Epithelial cell of proximal tubule (primary cell): Measurements from ENCODE around the gene NPAS1. TPM values are rescaled to one million over a fixed set of nuclear protein-coding genes. Genes with fewer than 3 reads are reported as not detected.
A peak's percentile ranks its signal among the peaks of the same experiment; 100 is the strongest.
"Not testable (repeated sequence)": the region's sequence is repeated elsewhere in the genome, so short reads cannot be mapped to it uniquely, and the experiment has no call there.

Experiments
- DNase-seq: peaks from one replicate; pipeline ENCODE4 v3.0.0-alpha.2; 2011; ENCODE audit warnings: low read depth
- H3K4me3 ChIP-seq: 2 replicates; pipeline ENCODE4 v1.5.1; 2011; ENCODE audit warnings: low read depth, mild to moderate bottlenecking, low read length
- CTCF ChIP-seq: conservative IDR thresholded peaks from 2 replicates; pipeline ENCODE4 v1.5.1; 2012; ENCODE audit warnings: low read depth, mild to moderate bottlenecking, low read length
- total RNA-seq: library from RNA; depleted of rRNA; stranded (reverse); fragments of >200 nt; gene quantifications from 2 replicates; pipeline ENCODE4 v1.2.3, GENCODE V29; 2015

Gene NPAS1
- total RNA-seq, 1 donor from 2014 or later: 0.63 TPM

- H3K4me3 ChIP-seq: no peak overlapping the region
- DNase-seq: no peak
- no peak for TF ChIP-seq CTCF
Observed at GRCh38 chr19:47005164-47005641, 14.4 kb upstream of the NPAS1 start.

- TF ChIP-seq CTCF: no peak
- no peak for DNase-seq
- H3K4me3 ChIP-seq: no peak overlapping the region
Observed at GRCh38 chr19:47005873-47006272, 13.8 kb upstream of the NPAS1 start.

- no peak for TF ChIP-seq CTCF
- no peak overlapping the region for H3K4me3 ChIP-seq
- DNase-seq: no peak
Observed at GRCh38 chr19:47006496-47006895, 13.1 kb upstream of the NPAS1 start.

- not testable (repeated sequence) for DNase-seq, H3K4me3 ChIP-seq
Observed at GRCh38 chr19:47010549-47010948, 9.1 kb upstream of the NPAS1 start.

- no peak for DNase-seq
- no peak for TF ChIP-seq CTCF
- no peak overlapping the region for H3K4me3 ChIP-seq
Observed at GRCh38 chr19:47012617-47013016, 7.0 kb upstream of the NPAS1 start.

GRCh38 chr19:47013041-47013517 is 6.6 kb upstream of the NPAS1 start:
- DNase-seq: no peak
- TF ChIP-seq CTCF: peak; percentile 96
- no peak overlapping the region for H3K4me3 ChIP-seq

- TF ChIP-seq CTCF: no peak
- H3K4me3 ChIP-seq: no peak overlapping the region
- no peak for DNase-seq
Observed at GRCh38 chr19:47018923-47019322, 714 bp upstream of the NPAS1 start.
